HepG2 (cell line): Measurements from ENCODE around the gene INPP5E. TPM values are rescaled to one million over a fixed set of nuclear protein-coding genes. Genes with fewer than 3 reads are reported as not detected.
A peak's percentile ranks its signal among the peaks of the same experiment; 100 is the strongest.

ENCODE experiments used
- BRD4 ChIP-seq: sonication (generic); formaldehyde crosslinking; IDR thresholded peaks from 2 replicates; pipeline ENCODE4 v1.4.0; 2020; ENCODE audit warnings: missing genetic modification reagents
- CBX1 ChIP-seq: IDR thresholded peaks from one replicate; pipeline ENCODE4 v1.6.1; 2016; ENCODE audit warnings: antibody characterized with exemption, low read depth
- GATAD1 ChIP-seq: IDR thresholded peaks from 2 replicates; pipeline ENCODE4 v1.6.1; 2016; ENCODE audit warnings: missing genetic modification reagents, missing compliant biosample characterization
- RXRA ChIP-seq: sonication (generic); formaldehyde crosslinking; IDR thresholded peaks from 2 replicates; pipeline ENCODE4 v1.5.1; 2020; ENCODE audit warnings: missing genetic modification reagents
- SPEN ChIP-seq: sonication (generic); formaldehyde crosslinking; IDR thresholded peaks from 2 replicates; pipeline ENCODE4 v1.5.1; 2020; ENCODE audit warnings: low read depth, mild to moderate bottlenecking, missing genetic modification reagents
- WIZ ChIP-seq: sonication (generic); formaldehyde crosslinking; IDR thresholded peaks from 2 replicates; pipeline ENCODE4 v1.5.1; 2020; ENCODE audit warnings: mild to moderate bottlenecking, missing genetic modification reagents
- ZNF143 ChIP-seq: sonication (generic); formaldehyde crosslinking; IDR thresholded peaks from 2 replicates; pipeline ENCODE4 v1.4.0; 2020; ENCODE audit warnings: missing genetic modification reagents
- ZNF225 ChIP-seq: sonication (generic); formaldehyde crosslinking; IDR thresholded peaks from 2 replicates; pipeline ENCODE4 v1.4.0; 2020; ENCODE audit warnings: mild to moderate bottlenecking, missing genetic modification reagents
- ZNF274 ChIP-seq: sonication (generic); formaldehyde crosslinking; IDR thresholded peaks from 2 replicates; pipeline ENCODE4 v1.5.1; 2020; ENCODE audit warnings: mild to moderate bottlenecking, missing genetic modification reagents
- ZNF562 ChIP-seq: sonication (generic); formaldehyde crosslinking; IDR thresholded peaks from 2 replicates; pipeline ENCODE4 v1.8.0; 2022; ENCODE audit warnings: missing genetic modification reagents, borderline replicate concordance
- ZNF614 ChIP-seq: IDR thresholded peaks from 2 replicates; pipeline ENCODE4 v1.6.1; 2018; ENCODE audit warnings: missing biosample characterization, missing genetic modification reagents, inconsistent platforms, borderline replicate concordance
- ZNF652 ChIP-seq: IDR thresholded peaks from 2 replicates; pipeline ENCODE4 v1.6.1; 2016; ENCODE audit warnings: low read depth, borderline replicate concordance
- ZNF724P ChIP-seq: sonication (generic); formaldehyde crosslinking; IDR thresholded peaks from 2 replicates; pipeline ENCODE4 v1.8.0; 2022; ENCODE audit warnings: missing genetic modification reagents, borderline replicate concordance
- ZNF749 ChIP-seq: sonication (generic); formaldehyde crosslinking; IDR thresholded peaks from 2 replicates; pipeline ENCODE4 v1.8.0; 2022; ENCODE audit warnings: mild to moderate bottlenecking, missing genetic modification reagents, moderate library complexity, borderline replicate concordance
- ZSCAN31 ChIP-seq: sonication (generic); formaldehyde crosslinking; IDR thresholded peaks from 2 replicates; pipeline ENCODE4 v1.5.0; 2020; ENCODE audit warnings: low read depth, mild to moderate bottlenecking, missing genetic modification reagents
- polyA plus RNA-seq, 8 experiments: library from polyadenylated mRNA; depleted of rRNA in 3 of 8; stranded (reverse) in 7 of 8; unstranded in 1 of 8; fragments of >200 nt; fragmentation: Illumina TruSeq in 4 of 8; extraction: Trizol in 4 of 8; gene quantifications; 2 replicates each; pipeline versions ENCODE4 v1.2.1 to v1.2.3, GENCODE V29; 2011 to 2016; ENCODE audit warnings: low read depth in 4 of 8, missing spikeins in 1 of 8, mixed read lengths in 1 of 8; ENCODE audit not compliant: insufficient read depth in 1 of 8
- total RNA-seq, 5 experiments: library from RNA; depleted of rRNA; stranded (reverse); fragments of >200 nt; fragmentation: Illumina TruSeq; extraction: Trizol; gene quantifications; 2 replicates each; pipeline ENCODE4 v1.2.3, GENCODE V29; 2016; ENCODE audit warnings: low read depth in 1 of 5
- TF ChIP-seq, protein P1 (sequence below): sonication (generic); formaldehyde crosslinking; IDR thresholded peaks from 2 replicates; pipeline ENCODE4 v1.4.0; 2020; ENCODE audit warnings: mild to moderate bottlenecking, missing genetic modification reagents
- TF ChIP-seq, protein P2 (sequence below): sonication (generic); formaldehyde crosslinking; IDR thresholded peaks from 2 replicates; pipeline ENCODE4 v1.5.0; 2020; ENCODE audit warnings: mild to moderate bottlenecking, missing genetic modification reagents
- TF ChIP-seq, protein P3 (sequence below): IDR thresholded peaks from 2 replicates; pipeline ENCODE4 v1.6.1; 2012; ENCODE audit warnings: inconsistent platforms

Gene INPP5E
- total and polyA plus RNA-seq, 2 of the 13 experiments (the other 11 are each of a cell fraction or from before 2014, with no cell fraction given), result 5.5 TPM

DNA sequence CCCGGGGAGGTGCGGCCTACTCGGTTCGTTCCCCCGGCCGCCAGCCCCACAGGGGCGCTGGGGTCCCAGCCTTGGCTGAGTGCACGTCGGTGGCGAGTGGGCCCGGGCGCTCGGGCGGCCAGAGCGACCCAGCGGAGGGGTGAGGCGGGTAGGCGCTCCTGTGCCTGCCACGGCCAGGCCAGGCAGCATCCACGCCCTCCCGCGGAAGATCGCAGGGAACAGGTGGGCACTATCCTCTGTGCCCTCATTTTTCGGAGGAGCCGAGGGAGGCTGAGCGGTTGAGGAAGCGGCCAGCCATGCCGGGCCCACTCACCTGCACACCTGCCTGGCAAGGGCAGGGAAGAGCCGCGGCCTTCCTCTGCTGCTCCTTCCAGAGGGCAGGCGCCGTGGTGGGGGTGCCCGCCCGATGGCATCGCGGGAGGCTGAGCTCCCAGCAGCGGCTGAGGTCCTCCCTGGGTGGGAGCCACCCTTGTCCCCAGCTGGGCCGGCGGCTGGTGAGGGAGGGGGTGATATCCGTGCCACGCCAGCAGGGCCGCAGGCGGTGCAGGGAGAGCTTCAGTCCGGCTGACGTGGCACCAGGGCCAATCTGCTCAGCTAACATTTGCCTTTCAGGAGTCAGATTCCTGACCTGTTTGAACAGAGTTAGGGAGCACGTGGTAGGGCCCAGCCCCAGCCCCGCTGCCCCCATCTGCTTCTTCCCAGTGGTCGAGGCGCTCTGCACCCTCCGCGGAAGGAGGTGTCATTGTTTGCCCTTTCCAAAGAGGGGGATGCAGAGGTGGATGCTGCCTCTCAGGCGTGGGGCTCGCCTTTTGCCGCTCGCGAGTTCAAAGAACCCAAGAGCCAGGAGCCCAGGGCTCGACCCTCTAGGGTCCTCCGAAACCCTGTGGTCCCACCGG lies 44.8 kb upstream of the INPP5E start (continued):
- TF ChIP-seq ZSCAN31, result no peak
- TF ChIP-seq, protein P1, sequence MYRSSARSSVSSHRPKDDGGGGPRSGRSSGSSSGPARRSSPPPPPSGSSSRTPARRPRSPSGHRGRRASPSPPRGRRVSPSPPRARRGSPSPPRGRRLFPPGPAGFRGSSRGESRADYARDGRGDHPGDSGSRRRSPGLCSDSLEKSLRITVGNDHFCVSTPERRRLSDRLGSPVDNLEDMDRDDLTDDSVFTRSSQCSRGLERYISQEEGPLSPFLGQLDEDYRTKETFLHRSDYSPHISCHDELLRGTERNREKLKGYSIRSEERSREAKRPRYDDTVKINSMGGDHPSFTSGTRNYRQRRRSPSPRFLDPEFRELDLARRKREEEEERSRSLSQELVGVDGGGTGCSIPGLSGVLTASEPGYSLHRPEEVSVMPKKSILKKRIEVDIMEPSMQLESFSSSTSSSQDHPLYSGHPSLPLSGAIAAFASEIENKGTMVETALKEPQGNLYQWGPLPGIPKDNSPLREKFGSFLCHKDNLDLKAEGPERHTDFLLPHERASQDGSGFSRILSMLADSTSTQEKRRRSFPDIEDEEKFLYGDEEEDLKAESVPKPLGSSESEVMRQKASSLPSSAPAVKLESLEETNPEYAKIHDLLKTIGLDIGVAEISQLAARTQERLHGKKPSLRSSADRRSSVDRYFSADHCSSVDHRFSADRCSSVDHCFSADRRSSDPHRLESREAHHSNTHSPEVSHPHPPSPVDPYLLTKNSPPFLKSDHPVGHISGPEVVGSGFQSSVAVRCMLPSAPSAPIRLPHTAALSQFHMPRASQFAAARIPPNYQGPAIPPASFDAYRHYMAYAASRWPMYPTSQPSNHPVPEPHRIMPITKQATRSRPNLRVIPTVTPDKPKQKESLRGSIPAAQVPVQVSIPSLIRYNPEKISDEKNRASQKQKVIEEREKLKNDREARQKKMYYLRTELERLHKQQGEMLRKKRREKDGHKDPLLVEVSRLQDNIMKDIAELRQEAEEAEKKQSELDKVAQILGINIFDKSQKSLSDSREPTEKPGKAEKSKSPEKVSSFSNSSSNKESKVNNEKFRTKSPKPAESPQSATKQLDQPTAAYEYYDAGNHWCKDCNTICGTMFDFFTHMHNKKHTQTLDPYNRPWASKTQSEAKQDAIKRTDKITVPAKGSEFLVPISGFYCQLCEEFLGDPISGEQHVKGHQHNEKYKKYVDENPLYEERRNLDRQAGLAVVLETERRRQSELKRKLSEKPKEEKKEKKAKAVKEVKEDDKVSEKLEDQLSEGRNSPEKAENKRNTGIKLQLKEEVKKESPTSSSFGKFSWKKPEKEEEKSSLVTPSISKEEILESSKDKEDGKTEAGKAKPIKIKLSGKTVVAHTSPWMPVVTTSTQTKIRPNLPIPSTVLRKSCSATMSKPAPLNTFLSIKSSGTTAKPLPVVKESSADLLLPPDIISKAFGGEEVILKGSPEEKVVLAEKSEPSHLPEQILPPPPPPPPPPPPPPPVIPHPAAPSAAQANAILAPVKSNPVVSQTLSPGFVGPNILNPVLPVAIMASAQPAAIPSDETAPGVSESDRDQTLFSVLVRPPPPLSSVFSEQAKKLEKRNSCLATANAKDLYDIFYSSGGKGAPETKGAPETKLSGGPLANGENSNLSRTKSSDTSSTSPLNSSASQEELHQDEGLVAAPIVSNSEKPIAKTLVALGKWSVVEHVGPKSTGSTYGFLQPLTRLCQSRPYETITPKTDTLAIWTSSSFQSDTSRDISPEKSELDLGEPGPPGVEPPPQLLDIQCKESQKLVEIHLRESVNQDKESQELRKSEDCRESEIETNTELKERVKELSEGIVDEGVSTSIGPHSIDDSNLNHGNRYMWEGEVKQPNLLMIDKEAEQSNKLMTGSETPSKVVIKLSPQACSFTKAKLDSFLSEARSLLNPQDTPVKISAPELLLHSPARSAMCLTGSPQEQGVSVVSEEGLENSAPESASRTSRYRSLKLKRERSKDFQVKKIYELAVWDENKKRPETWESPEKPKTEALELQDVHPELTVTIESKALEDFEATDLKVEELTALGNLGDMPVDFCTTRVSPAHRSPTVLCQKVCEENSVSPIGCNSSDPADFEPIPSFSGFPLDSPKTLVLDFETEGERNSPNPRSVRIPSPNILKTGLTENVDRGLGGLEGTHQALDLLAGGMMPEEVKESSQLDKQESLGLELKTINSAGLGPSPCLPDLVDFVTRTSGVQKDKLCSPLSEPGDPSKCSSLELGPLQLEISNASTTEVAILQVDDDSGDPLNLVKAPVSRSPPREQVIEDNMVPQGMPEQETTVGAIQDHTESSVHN (CRISPR knock-in tag), result no peak
- TF ChIP-seq ZNF562 (CRISPR knock-in tag), result no peak
- 0 out of 2 replicates have a peak, but pooled peaks have one; percentile 33 for TF ChIP-seq BRD4 (CRISPR knock-in tag)
- TF ChIP-seq, protein P2, sequence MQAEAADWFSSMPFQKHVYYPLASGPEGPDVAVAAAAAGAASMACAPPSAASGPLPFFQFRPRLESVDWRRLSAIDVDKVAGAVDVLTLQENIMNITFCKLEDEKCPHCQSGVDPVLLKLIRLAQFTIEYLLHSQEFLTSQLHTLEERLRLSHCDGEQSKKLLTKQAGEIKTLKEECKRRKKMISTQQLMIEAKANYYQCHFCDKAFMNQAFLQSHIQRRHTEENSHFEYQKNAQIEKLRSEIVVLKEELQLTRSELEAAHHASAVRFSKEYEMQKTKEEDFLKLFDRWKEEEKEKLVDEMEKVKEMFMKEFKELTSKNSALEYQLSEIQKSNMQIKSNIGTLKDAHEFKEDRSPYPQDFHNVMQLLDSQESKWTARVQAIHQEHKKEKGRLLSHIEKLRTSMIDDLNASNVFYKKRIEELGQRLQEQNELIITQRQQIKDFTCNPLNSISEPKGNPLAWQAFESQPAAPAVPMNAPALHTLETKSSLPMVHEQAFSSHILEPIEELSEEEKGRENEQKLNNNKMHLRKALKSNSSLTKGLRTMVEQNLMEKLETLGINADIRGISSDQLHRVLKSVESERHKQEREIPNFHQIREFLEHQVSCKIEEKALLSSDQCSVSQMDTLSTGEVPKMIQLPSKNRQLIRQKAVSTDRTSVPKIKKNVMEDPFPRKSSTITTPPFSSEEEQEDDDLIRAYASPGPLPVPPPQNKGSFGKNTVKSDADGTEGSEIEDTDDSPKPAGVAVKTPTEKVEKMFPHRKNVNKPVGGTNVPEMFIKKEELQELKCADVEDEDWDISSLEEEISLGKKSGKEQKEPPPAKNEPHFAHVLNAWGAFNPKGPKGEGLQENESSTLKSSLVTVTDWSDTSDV (CRISPR knock-in tag), result peak; percentile 11; the same call in 1 of the 2 replicates
- peak; percentile 27 for TF ChIP-seq SPEN (CRISPR knock-in tag)
- 0 out of 2 replicates have a peak, but pooled peaks have one; percentile 3 for TF ChIP-seq ZNF614
- no peak for TF ChIP-seq ZNF652
- TF ChIP-seq ZNF143 (CRISPR knock-in tag), result peak; percentile 15; the same call in 1 of the 2 replicates
- TF ChIP-seq, protein P3, sequence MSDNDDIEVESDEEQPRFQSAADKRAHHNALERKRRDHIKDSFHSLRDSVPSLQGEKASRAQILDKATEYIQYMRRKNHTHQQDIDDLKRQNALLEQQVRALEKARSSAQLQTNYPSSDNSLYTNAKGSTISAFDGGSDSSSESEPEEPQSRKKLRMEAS, result peak; percentile 77; the same call in 1 of the 2 replicates
- 0 out of 2 replicates have a peak, but pooled peaks have one; percentile 9 for TF ChIP-seq ZNF724P (CRISPR knock-in tag)
- no peak for TF ChIP-seq CBX1
- no peak for TF ChIP-seq ZNF749 (CRISPR knock-in tag)
- peak; percentile 47; the same call in 1 of the 2 replicates for TF ChIP-seq RXRA
- 0 out of 2 replicates have a peak, but pooled peaks have one; percentile 7 for TF ChIP-seq GATAD1
- 0 out of 2 replicates have a peak, but pooled peaks have one; percentile 27 for TF ChIP-seq ZNF274
- TF ChIP-seq ZNF225 (CRISPR knock-in tag), result 0 out of 2 replicates have a peak, but pooled peaks have one; percentile 45
- no peak for TF ChIP-seq WIZ (CRISPR knock-in tag)
